Neural crest cell (in vitro differentiated cells): ENCODE data around the gene OR51B2. TPM values are rescaled to one million over a fixed set of nuclear protein-coding genes. Genes with fewer than 3 reads are reported as not detected.
"Not testable (repeated sequence)": the region's sequence is repeated elsewhere in the genome, so short reads cannot be mapped to it uniquely, and the experiment has no call there.

ENCODE experiments used
- DNase-seq: peaks from one replicate; pipeline ENCODE4 v3.0.0; 2021; ENCODE audit warnings: low read depth, mixed read lengths, low spot score
- H3K27ac Mint-ChIP-seq: one replicate; pipeline ENCODE4 v1.8.0; 2021; ENCODE audit warnings: mild to moderate bottlenecking, mixed read lengths; ENCODE audit not compliant: unreplicated experiment
- H3K27me3 Mint-ChIP-seq: 2 replicates; pipeline ENCODE4 v1.8.0; 2021; ENCODE audit warnings: low read depth, mild to moderate bottlenecking, mixed read lengths
- H3K36me3 Mint-ChIP-seq: 2 replicates; pipeline ENCODE4 v1.8.0; 2021; ENCODE audit warnings: low read depth, mild to moderate bottlenecking, mixed read lengths
- H3K4me1 Mint-ChIP-seq: 2 replicates; pipeline ENCODE4 v1.8.0; 2021; ENCODE audit warnings: mixed read lengths
- H3K4me3 Mint-ChIP-seq: one replicate; pipeline ENCODE4 v1.8.0; 2021; ENCODE audit warnings: mild to moderate bottlenecking, mixed read lengths
- H3K9me3 Mint-ChIP-seq: 2 replicates; pipeline ENCODE4 v1.8.0; 2021; ENCODE audit warnings: mixed read lengths
- total RNA-seq: library from RNA; stranded (reverse); gene quantifications from 2 replicates; pipeline ENCODE4 v1.2.1, GENCODE V29; 2021
- TF ChIP-seq, protein P1 (sequence below): fragments of 200-600 bp; sonication (generic); conservative IDR thresholded peaks from 2 replicates; pipeline ENCODE4 v1.5.0; 2021; ENCODE audit warnings: antibody characterized with exemption, mild to moderate bottlenecking

OR51B2 gene
- total RNA-seq, 1 donor from 2014 or later = not detected

DNA sequence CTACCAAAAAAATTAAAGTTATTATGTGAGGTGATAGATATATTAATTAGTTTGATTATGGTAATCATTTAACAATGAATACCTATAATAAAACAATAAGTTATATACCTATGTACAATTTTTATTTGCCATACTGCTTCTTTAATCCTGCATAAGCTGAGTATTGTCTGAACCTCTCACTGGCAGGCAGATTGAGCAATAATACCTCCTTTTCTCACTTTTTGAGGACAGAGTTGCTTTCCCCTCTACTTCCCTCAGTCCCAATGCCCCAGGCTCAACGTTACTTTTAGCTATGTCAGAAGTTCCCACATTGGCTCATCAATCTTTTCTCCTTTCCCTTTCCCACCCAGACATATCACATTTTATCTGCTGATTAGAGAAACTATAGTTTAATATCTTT, 25.5 kb upstream of the OR51B2 start:
- DNase-seq = no peak
- TF ChIP-seq, protein P1, sequence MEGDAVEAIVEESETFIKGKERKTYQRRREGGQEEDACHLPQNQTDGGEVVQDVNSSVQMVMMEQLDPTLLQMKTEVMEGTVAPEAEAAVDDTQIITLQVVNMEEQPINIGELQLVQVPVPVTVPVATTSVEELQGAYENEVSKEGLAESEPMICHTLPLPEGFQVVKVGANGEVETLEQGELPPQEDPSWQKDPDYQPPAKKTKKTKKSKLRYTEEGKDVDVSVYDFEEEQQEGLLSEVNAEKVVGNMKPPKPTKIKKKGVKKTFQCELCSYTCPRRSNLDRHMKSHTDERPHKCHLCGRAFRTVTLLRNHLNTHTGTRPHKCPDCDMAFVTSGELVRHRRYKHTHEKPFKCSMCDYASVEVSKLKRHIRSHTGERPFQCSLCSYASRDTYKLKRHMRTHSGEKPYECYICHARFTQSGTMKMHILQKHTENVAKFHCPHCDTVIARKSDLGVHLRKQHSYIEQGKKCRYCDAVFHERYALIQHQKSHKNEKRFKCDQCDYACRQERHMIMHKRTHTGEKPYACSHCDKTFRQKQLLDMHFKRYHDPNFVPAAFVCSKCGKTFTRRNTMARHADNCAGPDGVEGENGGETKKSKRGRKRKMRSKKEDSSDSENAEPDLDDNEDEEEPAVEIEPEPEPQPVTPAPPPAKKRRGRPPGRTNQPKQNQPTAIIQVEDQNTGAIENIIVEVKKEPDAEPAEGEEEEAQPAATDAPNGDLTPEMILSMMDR = no peak
- Mint-ChIP-seq H3K27me3 (peaks cover 43% of the 10 kb centered on the region), H3K27ac (no peak overlapping the region), H3K4me3 (no peak overlapping the region), H3K36me3 (no peaks in the 10 kb centered on the region), H3K4me1 (no peaks in the 10 kb centered on the region), H3K9me3 (no peaks in the 10 kb centered on the region)

DNA sequence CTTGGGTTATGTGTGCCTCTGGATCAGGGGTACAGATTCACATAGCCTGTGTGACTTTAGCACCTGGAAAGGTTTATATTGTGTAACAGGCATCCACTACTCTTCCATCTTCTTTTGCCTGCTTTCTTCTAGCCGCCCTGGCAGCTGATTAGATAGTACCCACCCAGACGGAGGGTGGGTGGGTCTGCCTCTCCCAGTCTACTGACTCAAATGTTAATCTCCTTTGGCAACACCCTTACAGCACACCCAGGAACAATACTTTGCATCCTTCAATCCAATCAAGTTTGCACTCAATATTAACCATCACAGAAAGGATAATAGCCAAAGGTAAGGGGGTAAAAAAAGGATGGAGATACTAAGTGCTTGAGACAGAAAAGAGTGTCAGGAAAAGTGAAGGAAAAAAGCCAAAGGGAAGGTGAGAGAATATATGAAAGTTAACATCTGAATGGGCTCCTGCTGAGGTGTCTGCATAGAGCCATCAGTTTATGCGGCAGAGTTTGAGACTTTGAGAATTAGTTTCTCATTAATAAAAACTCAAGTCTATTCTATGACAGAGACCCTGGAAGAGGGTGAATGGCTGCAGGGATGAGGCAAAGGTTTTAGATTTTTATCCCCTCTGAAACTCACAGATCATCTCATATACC, 24.6 kb upstream of the OR51B2 start:
- no peak for DNase-seq
- peaks cover 43% of the 10 kb centered on the region for H3K27me3 Mint-ChIP-seq
- H3K36me3 Mint-ChIP-seq = no peaks in the 10 kb centered on the region
- TF ChIP-seq, protein P1 = no peak
- no peak overlapping the region for H3K27ac Mint-ChIP-seq
- H3K4me1 Mint-ChIP-seq = no peaks in the 10 kb centered on the region
- no peak overlapping the region for H3K4me3 Mint-ChIP-seq
- H3K9me3 Mint-ChIP-seq = no peaks in the 10 kb centered on the region

DNA sequence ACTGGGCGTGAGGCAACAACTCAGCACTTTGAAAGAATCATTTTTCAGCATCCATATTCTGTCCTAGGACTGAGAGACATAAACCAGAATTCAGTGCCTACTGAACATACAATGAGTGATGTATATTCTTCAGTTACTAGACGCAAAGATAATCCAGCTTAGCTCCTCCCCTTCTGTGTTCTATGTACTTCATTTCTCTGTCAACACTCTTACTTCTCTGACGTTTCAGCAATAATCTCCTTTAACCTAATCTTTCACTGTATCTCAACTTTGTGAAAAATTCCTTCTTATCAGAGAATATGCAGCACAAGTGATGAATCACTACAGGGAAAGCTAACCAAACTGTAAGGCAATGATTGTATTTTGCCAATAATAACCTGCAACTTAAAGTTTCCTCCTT, 21.7 kb upstream of the OR51B2 start:
- Mint-ChIP-seq H3K4me1 (no peaks in the 10 kb centered on the region), H3K9me3 (no peaks in the 10 kb centered on the region), H3K27ac (no peak overlapping the region), H3K36me3 (no peaks in the 10 kb centered on the region), H3K27me3 (peaks cover 37% of the 10 kb centered on the region), H3K4me3 (no peak overlapping the region)
- no peak for DNase-seq
- TF ChIP-seq, protein P1 = no peak

DNA sequence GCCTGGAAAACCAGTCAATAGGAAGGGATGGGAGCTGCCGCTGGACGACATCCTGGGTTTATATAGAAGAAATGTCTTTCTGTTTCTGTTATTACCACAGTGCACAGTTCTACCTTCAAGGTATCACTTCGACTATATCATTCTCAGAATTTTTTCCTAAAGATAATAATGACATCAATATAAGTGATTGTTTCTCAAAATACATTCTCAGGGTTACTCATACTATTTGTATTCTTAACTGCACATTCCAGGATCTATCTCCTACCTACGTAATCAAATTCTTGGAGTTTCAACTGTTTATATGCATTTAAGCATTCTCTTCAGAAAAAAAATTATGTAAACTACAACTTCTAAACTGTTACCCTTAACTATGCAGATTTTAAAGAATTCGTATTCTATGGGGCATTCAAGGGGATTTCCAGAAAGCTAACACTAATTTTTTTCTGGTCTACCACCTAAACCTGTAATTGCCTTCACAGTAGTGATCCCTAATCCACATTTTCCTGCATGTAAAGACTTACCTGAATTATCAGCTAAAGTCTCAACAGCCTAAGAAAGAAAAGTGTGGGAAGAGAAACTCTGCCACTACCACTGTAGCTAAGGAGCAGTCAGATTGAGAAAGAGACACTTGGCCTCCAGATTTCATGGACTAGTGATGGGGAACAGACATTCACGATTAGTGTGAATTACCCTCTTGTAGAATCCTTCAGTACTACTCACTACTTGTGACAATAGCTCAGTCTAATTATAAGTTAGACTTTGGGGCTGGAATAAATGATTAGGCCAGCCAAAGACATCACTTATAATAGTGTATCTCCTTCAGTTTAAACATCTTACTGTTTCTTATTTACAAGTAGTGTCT, 19.6 kb upstream of the OR51B2 start, which contains the start of gene OR51B5:
OR51B5 (minus strand) TSS at position 51 of the 862 bp plus-strand sequence; CDS start at position 51, 0 bp downstream.
- Mint-ChIP-seq H3K9me3 (no peaks in the 10 kb centered on the region), H3K4me1 (no peaks in the 10 kb centered on the region), H3K4me3 (no peak within 1 kb of the TSS), H3K27ac (no peak within 1 kb of the TSS), H3K36me3 (no peaks in the 10 kb centered on the region), H3K27me3 (peaks cover 26% of the 10 kb centered on the region)
- TF ChIP-seq, protein P1 = no peak
- no peak for DNase-seq

DNA sequence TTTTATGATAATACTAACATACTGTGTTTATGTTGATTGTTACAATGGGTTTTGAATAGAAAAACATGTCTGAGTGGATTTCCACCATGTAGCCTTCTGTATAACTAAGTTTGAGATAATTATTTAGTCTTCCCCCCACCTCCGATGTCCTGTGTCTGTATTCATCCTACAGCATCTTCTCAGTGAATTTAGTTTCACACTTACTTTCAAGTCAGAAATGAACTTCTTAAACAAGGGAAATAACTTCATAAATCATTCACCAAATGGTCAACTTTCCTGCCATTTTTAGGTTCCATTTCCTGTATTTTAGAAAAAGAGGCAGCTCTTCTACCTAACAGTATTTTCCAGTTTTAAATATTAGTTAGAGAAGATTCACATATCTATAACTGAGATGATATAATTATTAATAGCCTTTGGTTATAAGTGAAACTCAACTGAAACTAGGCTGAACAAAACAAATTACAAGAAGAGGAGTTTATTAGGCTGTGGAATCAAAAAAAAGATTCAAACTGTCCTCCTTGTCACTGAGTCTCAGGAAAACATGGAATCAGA, 15.8 kb upstream of the OR51B2 start:
- TF ChIP-seq, protein P1 = no peak
- Mint-ChIP-seq H3K9me3 (no peaks in the 10 kb centered on the region), H3K27me3 (no peaks in the 10 kb centered on the region), H3K36me3 (no peaks in the 10 kb centered on the region), H3K27ac (no peak overlapping the region), H3K4me1 (no peaks in the 10 kb centered on the region), H3K4me3 (no peak overlapping the region)
- no peak for DNase-seq

DNA sequence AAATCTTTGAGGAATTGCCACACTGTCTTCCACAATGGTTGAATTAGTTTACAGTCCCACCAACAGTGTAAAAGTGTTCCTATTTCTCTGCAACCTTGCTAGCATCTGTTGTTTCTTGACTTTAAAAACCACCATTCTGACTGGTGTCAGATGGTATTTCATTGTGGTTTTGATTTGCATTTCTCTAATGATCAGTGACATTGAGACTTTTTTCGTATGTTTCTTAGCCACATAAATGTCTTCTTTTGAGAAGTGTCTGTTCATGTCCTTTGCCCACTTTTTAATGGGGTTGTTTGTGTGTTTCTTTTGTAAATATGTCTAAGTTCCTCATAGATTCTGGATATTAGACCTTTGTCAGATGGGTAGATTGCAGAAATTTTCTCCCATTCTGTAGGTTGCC, 13.2 kb upstream of the OR51B2 start:
- not testable (repeated sequence) for H3K36me3 Mint-ChIP-seq, H3K27me3 Mint-ChIP-seq, H3K9me3 Mint-ChIP-seq, H3K4me3 Mint-ChIP-seq, H3K27ac Mint-ChIP-seq, H3K4me1 Mint-ChIP-seq, DNase-seq
